ENCODE results near the gene ATOH1. TPM values are rescaled to one million over a fixed set of nuclear protein-coding genes. Genes with fewer than 3 reads are reported as not detected.

Gene ATOH1
- total RNA-seq, 1 donor from 2014 or later = not detected

DNA sequence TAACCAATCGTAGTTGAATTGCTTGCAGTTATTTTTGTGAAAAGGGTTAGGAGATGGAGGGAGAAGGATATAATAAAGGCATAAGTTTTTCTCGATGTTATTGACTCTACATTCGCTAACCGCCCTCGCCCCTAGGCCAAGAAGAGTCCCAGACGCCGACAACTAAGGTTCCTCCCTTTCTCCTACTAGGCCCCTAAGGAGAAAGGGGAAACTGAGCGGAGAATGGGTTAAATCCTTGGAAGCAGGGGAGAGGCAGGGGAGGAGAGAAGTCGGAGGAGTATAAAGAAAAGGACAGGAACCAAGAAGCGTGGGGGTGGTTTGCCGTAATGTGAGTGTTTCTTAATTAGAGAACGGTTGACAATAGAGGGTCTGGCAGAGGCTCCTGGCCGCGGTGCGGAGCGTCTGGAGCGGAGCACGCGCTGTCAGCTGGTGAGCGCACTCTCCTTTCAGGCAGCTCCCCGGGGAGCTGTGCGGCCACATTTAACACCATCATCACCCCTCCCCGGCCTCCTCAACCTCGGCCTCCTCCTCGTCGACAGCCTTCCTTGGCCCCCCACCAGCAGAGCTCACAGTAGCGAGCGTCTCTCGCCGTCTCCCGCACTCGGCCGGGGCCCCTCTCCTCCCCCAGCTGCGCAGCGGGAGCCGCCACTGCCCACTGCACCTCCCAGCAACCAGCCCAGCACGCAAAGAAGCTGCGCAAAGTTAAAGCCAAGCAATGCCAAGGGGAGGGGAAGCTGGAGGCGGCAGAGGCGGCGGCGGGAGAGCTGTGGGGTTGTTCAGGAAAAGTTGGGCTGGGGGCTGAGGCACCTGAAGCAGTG, 5.9 kb downstream of the ATOH1 start:
- DNase-seq (ENCODE audit: extremely low read depth, low read depth, low spot score) = no peak

DNA sequence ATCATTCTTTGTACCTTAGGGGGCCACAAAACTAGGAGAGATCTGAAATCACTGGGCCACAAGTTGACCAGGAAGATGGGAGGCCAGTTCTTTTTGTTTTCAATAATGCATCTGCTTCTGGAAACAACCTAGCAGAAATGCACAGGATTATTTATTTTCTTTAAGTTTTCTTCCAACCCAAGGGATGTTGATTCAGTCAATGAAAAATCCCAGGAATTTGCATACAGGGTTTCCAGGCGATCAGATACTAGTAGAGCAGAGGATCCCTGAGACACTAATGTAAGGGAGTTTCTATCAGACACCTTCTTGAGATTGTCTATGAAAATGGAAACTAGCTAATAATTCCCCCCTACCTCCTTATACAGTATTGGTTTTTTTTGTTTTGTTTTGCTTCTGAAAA, 7.4 kb downstream of the ATOH1 start:
- DNase-seq (ENCODE audit: extremely low read depth, low read depth, low spot score) = no peak

GRCh38 chr4:93839704-93840103, 11.2 kb downstream of the ATOH1 start:
- no peak for DNase-seq (ENCODE audit: extremely low read depth, low read depth, low spot score)

DNA sequence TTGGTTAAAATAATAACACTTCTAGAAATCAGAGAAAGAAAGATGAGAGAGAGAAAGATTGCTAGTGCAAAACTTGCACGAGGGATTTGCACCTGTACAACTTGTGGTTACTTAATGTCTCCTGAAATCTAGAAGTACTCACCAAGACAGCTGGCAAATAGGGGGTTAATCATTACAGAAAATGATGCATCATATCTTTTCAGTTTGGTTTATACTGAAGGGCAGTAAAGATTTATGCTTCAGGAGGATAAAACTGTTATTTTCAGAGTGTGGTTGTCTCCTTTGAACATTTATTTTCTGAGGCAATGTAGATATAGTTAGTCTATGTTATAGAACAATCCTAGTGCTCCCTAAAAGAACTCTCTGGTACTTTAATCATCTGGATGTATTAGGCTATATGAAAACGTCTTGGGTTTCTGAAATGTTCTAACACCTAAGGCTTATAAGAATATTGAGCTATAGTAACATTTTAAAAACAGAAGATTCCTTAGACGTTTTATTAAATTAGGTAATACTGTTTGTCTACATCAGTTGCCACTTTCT, 13.3 kb downstream of the ATOH1 start:
- DNase-seq (ENCODE audit: extremely low read depth, low read depth, low spot score) = no peak

- DNase-seq (ENCODE audit: extremely low read depth, low read depth, low spot score) = no peak
Observed at GRCh38 chr4:93842601-93843252, 14.2 kb downstream of the ATOH1 start.

DNA sequence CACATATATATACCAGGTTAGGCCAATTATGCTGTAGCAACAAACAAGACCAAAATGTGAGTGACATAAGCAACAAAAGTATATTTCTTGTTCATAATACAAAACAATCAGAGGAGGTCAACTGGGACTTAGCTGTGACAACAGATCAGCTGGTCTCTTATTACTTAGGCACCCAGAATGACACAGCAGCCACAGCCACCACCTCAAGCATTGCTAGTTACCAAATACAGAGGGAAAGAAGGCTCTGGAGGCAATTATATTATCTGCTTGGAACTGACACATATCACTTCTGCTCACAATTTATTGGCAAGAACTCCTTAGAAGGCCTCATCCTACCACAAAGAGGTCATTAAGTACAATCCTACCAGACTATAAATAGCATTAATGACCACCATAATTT, 15.2 kb downstream of the ATOH1 start:
- DNase-seq (ENCODE audit: extremely low read depth, low read depth, low spot score) = no peak

- DNase-seq (ENCODE audit: extremely low read depth, low read depth, low spot score) = no peak
Observed at GRCh38 chr4:93852680-93853079, 24.1 kb downstream of the ATOH1 start.

DNA sequence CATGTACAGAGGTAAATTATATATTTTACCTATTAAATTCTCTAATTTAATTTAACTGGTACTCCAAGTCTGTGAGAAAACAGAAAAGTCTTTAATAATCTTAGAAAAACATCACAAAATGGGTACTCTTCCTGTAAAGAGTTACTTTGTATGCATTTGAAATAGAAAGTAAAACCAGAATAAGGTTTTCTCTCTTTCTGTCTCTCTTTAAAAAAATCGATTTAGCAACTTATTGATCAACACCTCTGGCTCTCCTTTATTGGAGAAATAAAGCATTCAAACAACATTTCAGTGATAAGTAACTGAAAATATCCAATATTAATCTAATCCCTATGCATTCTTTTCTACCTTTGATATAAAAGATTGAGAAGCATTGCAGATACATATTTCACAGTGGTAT, 27.4 kb downstream of the ATOH1 start:
- no peak for DNase-seq (ENCODE audit: extremely low read depth, low read depth, low spot score)

DNA sequence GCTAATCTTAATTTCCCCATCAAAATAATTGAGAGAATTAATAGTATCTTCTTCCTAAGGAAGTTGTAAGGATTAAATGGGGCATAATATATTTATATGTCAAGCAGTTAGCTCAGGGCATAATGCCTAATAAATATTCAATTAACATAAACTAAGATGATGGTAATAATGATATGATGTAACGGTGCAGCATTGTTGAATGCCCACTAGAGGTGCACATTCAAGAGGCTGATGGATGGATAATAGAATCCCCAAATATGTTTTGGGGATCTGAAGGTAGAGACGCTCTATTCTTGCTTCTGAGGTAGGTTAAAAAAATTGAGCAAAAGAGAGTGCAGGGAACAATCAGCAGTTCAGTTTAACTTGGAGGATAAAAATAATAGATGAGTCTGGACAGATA, 37.1 kb downstream of the ATOH1 start:
- no peak for DNase-seq (ENCODE audit: extremely low read depth, low read depth, low spot score)

DNA sequence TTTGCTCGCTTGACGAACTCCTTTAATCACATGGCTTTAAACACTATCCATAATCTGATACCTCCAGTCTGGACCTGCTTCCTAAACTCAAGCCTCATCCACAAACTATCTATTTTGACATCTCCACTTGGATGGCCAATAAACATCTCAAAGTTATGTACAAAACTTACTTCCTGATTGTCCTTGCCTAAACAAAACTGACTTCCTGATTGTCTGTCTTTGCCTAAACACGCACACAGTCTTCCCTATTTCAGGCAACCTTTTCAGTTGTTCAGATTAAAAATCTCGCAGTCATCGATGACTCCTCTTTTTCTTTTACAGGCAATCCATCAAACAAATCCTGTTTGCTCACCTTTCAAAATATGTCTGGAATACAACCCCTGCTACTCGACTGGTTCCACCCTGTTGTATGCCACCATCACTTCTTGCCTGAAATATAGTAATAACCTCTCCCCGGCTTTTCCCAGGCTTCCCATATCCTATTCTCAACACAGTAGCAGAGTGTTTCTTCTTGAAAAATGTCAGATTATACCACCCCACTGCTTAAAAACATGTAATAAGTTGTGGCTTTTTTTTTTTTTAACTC, 39.0 kb downstream of the ATOH1 start:
- DNase-seq (ENCODE audit: extremely low read depth, low read depth, low spot score) = no peak

DNA sequence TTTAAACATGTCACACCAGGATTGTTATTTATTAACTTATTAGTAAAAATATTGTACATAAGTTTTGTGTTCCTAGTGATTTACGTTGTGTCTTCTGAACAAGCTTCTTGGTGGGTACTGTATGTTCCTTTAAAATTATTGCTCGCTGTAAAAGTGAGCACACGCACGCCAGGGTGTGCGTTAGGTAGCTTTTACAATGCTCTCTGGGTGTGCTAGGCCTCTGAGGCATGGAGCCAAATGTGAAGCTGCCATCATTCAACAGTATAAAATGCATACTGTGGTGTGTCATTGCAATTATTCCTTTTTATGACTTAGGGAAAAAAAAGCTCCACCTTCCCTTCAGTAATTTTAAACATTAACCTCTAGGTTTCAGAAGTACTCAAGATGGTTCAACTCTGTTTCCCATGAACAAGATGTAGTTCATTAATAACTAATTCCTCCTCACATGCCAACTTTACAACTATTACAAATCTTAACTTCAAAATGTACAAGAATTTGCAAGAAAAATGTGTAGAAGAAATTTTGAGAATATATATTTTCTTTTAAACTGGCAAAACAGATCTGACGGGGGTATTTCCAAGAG, 42.4 kb downstream of the ATOH1 start:
- DNase-seq (ENCODE audit: extremely low read depth, low read depth, low spot score) = no peak

- no peak for DNase-seq (ENCODE audit: extremely low read depth, low read depth, low spot score)
Observed at GRCh38 chr4:93876754-93877153, 48.2 kb downstream of the ATOH1 start.

- DNase-seq (ENCODE audit: extremely low read depth, low read depth, low spot score) = no peak
Observed at GRCh38 chr4:93878566-93878965, 50.0 kb downstream of the ATOH1 start.

- DNase-seq (ENCODE audit: extremely low read depth, low read depth, low spot score) = no peak
Observed at GRCh38 chr4:93879919-93880318, 51.4 kb downstream of the ATOH1 start.
